ENCODE results near the gene MIPOL1. TPM values are rescaled to one million over a fixed set of nuclear protein-coding genes. Genes with fewer than 3 reads are reported as not detected.

The MIPOL1 gene
- total and polyA plus RNA-seq, 8 donors = 2.4 to 9.0 (median 6.4) TPM

DNA sequence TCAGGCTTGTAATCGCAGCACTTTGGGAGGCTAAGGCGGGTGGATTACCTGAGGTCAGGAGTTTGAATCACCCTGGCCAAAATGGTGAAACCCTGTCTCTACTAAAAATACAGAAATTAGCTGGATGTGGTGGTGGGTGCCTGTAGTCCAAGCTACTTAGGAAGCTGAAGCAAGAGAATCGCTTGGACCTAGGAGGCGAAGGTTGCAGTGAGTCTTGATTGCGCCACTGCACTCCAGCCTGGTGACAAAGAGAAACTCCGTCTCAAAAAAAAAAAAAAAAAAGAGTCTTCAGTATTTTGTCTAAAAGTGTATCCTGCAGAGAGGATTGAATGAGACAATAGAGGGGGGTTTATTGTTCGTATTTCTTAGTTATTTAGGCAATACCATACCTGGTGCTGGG, 372.0 kb downstream of the MIPOL1 start:
- Histone ChIP-seq H3K36me3 (no peaks in the 10 kb centered on the region), H3K4me1 (peaks cover 0 to 9% (median 7%) of the 10 kb centered on the region in 3 donors), H3K27me3 (peaks cover 0 to 3% (median 0%) of the 10 kb centered on the region in 4 donors), H3K27ac (no peak overlapping the region), H3K9me3 (no peaks in the 10 kb centered on the region), H3K4me3 (no peak overlapping the region)
- TF ChIP-seq, protein P1, sequence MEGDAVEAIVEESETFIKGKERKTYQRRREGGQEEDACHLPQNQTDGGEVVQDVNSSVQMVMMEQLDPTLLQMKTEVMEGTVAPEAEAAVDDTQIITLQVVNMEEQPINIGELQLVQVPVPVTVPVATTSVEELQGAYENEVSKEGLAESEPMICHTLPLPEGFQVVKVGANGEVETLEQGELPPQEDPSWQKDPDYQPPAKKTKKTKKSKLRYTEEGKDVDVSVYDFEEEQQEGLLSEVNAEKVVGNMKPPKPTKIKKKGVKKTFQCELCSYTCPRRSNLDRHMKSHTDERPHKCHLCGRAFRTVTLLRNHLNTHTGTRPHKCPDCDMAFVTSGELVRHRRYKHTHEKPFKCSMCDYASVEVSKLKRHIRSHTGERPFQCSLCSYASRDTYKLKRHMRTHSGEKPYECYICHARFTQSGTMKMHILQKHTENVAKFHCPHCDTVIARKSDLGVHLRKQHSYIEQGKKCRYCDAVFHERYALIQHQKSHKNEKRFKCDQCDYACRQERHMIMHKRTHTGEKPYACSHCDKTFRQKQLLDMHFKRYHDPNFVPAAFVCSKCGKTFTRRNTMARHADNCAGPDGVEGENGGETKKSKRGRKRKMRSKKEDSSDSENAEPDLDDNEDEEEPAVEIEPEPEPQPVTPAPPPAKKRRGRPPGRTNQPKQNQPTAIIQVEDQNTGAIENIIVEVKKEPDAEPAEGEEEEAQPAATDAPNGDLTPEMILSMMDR (IDR thresholded peaks at IDR 0.05) = no peak
- WGBS, 2 donors = 93 to 94% methylated on average over 7 of the region's 7 CpGs
- FAIRE-seq (no peak), DNase-seq (no peak), ATAC-seq (no peak)
- intact Hi-C loops (cut with DNase I) = no loop called here

DNA sequence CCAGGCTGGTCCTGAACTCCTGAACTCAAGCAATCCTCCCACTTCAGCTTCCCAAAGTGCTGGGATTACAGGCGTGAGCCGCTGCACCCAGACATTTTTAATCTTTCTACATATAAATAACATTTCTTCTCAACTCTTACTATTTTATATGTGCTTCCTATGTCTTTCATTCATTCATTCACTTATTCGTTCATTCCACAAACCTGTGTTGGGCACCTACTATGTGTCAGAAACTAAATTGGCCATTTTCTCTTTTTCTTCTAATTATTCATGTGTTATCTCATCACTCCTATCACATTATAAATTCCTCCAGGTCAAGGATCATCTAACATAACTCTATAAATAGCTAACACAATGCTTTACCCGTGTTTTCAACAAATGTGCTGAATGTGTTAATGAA, 373.7 kb downstream of the MIPOL1 start:
- H3K36me3 ChIP-seq = no peaks in the 10 kb centered on the region
- no peaks in the 10 kb centered on the region for H3K9me3 ChIP-seq
- DNase-seq (no peak), ATAC-seq (no peak), FAIRE-seq (no peak)
- H3K27ac ChIP-seq = no peak overlapping the region
- no peak overlapping the region for H3K4me3 ChIP-seq
- H3K4me1 ChIP-seq = peaks cover 0 to 8% (median 5%) of the 10 kb centered on the region in 3 donors
- intact Hi-C loops (cut with DNase I) = no loop called here
- WGBS, 2 donors = 86 to 95% methylated on average over 4 of the region's 4 CpGs
- TF ChIP-seq, protein P1 (IDR thresholded peaks at IDR 0.05) = no peak
- H3K27me3 ChIP-seq = peaks cover 0 to 3% (median 0%) of the 10 kb centered on the region in 4 donors

DNA sequence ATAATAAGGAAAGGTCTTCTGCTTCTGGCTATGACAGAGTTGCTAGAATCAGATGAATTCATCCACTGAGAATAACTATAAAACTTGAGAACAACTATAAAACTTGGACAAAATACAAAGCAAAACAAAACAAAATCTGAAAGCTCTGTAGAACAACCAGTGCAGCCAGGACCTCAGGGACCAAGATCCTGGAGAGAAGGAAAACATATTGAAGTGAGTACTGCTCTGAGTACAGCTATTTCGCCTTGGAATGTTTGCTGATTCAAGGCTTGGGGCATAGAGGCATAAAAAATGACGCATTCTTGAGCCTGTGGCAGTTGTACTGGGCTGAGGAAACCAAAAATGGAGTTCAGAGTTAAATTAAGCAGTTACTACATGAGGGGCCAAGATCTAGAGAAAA, 375.6 kb downstream of the MIPOL1 start:
- intact Hi-C loops (cut with DNase I) = no loop called here
- H3K27ac ChIP-seq = no peak overlapping the region
- ATAC-seq (no peak), DNase-seq (no peak), FAIRE-seq (no peak)
- H3K27me3 ChIP-seq = peaks cover 0 to 3% (median 0%) of the 10 kb centered on the region in 4 donors
- H3K4me3 ChIP-seq = no peak overlapping the region
- H3K4me1 ChIP-seq = no peaks in the 10 kb centered on the region
- no peaks in the 10 kb centered on the region for H3K9me3 ChIP-seq
- no peaks in the 10 kb centered on the region for H3K36me3 ChIP-seq
- WGBS, 2 donors = 86 to 89% methylated on average over 2 of the region's 2 CpGs
- TF ChIP-seq, protein P1 (IDR thresholded peaks at IDR 0.05) = no peak

DNA sequence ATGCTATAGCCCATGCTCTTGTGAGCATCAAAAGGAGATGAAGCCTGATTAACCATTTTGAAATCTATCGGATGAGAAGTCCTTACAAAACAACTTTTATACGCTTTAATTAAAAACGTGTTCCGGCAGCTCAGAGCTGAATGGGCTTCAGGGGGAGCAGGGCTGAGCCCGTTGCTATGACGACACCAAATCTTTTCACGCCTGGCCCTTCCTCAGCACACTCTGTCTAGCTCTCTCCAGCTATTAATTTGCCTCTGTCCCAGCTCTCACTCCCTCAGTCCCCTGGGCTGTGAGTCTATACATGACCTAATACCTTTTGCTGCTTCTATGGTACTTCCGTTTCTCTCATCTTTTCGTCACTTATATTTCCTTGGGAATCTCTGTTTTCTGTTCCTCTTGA, 381.5 kb downstream of the MIPOL1 start:
- ATAC-seq (no peak), DNase-seq (no peak), FAIRE-seq (no peak)
- Histone ChIP-seq H3K27ac (no peak overlapping the region), H3K4me1 (peaks cover 0 to 5% (median 0%) of the 10 kb centered on the region in 3 donors), H3K27me3 (peaks cover 0 to 4% (median 0%) of the 10 kb centered on the region in 4 donors), H3K4me3 (no peak overlapping the region), H3K9me3 (no peaks in the 10 kb centered on the region), H3K36me3 (no peaks in the 10 kb centered on the region)
- WGBS, 2 donors = 36 to 45% methylated on average over 9 of the region's 9 CpGs
- intact Hi-C loops (cut with DNase I) = no loop called here
- TF ChIP-seq, protein P1 (IDR thresholded peaks at IDR 0.05) = no peak

DNA sequence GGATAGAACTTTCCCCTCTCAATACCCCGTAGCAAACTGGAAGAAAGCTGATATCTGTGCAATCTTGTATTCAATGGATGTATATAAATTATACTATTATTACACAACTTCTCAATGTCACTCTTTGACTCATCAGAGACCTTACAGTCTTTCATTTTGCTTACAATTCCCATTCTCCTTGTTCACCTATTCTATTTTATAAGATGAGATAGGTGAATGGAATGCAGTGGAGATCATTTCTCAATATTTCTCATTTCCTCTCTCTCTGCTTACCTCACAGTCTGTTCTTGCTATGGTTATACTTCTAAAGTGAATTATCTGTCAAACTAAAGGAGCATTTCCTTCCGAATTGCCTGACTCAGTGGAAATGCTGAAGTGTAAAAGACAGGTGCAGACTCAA, 382.4 kb downstream of the MIPOL1 start:
- FAIRE-seq = no peak
- H3K4me3 ChIP-seq = no peak overlapping the region
- no peaks in the 10 kb centered on the region for H3K36me3 ChIP-seq
- WGBS, 2 donors = 72 to 93% methylated on average over 2 of the region's 2 CpGs
- intact Hi-C loops (cut with DNase I) = no loop called here
- H3K9me3 ChIP-seq = no peaks in the 10 kb centered on the region
- TF ChIP-seq, protein P1 (IDR thresholded peaks at IDR 0.05) = no peak
- DNase-seq = no peak
- H3K27ac ChIP-seq = no peak overlapping the region
- peaks cover 0 to 9% (median 3%) of the 10 kb centered on the region in 4 donors for H3K27me3 ChIP-seq
- ATAC-seq = no peak
- peaks cover 0 to 8% (median 0%) of the 10 kb centered on the region in 3 donors for H3K4me1 ChIP-seq
